Measurements from ENCODE around the gene ING1. TPM values are rescaled to one million over a fixed set of nuclear protein-coding genes. Genes with fewer than 3 reads are reported as not detected.
"Not testable (repeated sequence)": the region's sequence is repeated elsewhere in the genome, so short reads cannot be mapped to it uniquely, and the experiment has no call there.

ING1 gene
- 7.8 TPM for total RNA-seq
- long read RNA-seq, full-length matches to known transcripts = 7 of 7 reads
- long read RNA-seq, partial matches to known transcripts = 0 of 7 reads
- long read RNA-seq, other reads (novel, unspliced or antisense) = 0 of 7 reads

GRCh38 chr13:110713642-110713952, at the start of gene ING1:
TSS of gene ING1 (plus strand) at chr13:110713700. CDS start at chr13:110714150, 450 bp downstream.
- no peak for ATAC-seq
- intact Hi-C loops (cut with DNase I) = loop anchor here (2.0 to 10.0 kb wide), 3 partner anchors 97 to 501 kb away; no protein-coding TSS in a partner anchor
- DNase-seq (ENCODE audit: missing footprints) = no peak

- intact Hi-C loops (cut with DNase I) = no loop called here
- ATAC-seq (no peak), DNase-seq (ENCODE audit: missing footprints) (no peak)
Measured at GRCh38 chr13:110664041-110664440, 49.5 kb upstream of the ING1 start.

- intact Hi-C loops (cut with DNase I) = no loop called here
- DNase-seq (ENCODE audit: missing footprints) = no peak
- no peak for ATAC-seq
Measured at GRCh38 chr13:110664673-110665072, 48.8 kb upstream of the ING1 start.

GRCh38 chr13:110665491-110666254, 47.8 kb upstream of the ING1 start:
- peak; percentile 42 for ATAC-seq
- no peak for DNase-seq (ENCODE audit: missing footprints)
- intact Hi-C loops (cut with DNase I) = no loop called here

- ATAC-seq (no peak), DNase-seq (ENCODE audit: missing footprints) (no peak)
- intact Hi-C loops (cut with DNase I) = no loop called here
Measured at GRCh38 chr13:110666255-110666533, 47.3 kb upstream of the ING1 start.

- no peak for ATAC-seq
- intact Hi-C loops (cut with DNase I) = no loop called here
- DNase-seq (ENCODE audit: missing footprints) = no peak
Measured at GRCh38 chr13:110669036-110669435, 44.5 kb upstream of the ING1 start.

GRCh38 chr13:110669814-110670213, 43.7 kb upstream of the ING1 start:
- intact Hi-C loops (cut with DNase I); ATAC-seq; DNase-seq (ENCODE audit: missing footprints): not testable (repeated sequence)

- ATAC-seq = peak; percentile 54
- intact Hi-C loops (cut with DNase I) = no loop called here
- DNase-seq (ENCODE audit: missing footprints) = no peak
Measured at GRCh38 chr13:110676595-110677587, 36.6 kb upstream of the ING1 start.

- DNase-seq (ENCODE audit: missing footprints) (no peak), ATAC-seq (no peak)
- intact Hi-C loops (cut with DNase I) = no loop called here
Measured at GRCh38 chr13:110677731-110678545, 35.6 kb upstream of the ING1 start.

- intact Hi-C loops (cut with DNase I) = no loop called here
- no peak for DNase-seq (ENCODE audit: missing footprints)
- no peak for ATAC-seq
Measured at GRCh38 chr13:110680852-110681251, 32.6 kb upstream of the ING1 start.

GRCh38 chr13:110681868-110682550, 31.5 kb upstream of the ING1 start:
- ATAC-seq (no peak), DNase-seq (ENCODE audit: missing footprints) (no peak)
- intact Hi-C loops (cut with DNase I) = no loop called here

- no peak for ATAC-seq
- intact Hi-C loops (cut with DNase I) = no loop called here
- no peak for DNase-seq (ENCODE audit: missing footprints)
Measured at GRCh38 chr13:110682746-110683145, 30.8 kb upstream of the ING1 start.

GRCh38 chr13:110683203-110683883, 30.2 kb upstream of the ING1 start:
- ATAC-seq (no peak), DNase-seq (ENCODE audit: missing footprints) (no peak)
- intact Hi-C loops (cut with DNase I) = no loop called here

- DNase-seq (ENCODE audit: missing footprints) = no peak
- no peak for ATAC-seq
- intact Hi-C loops (cut with DNase I) = no loop called here
Measured at GRCh38 chr13:110683921-110684320, 29.6 kb upstream of the ING1 start.

GRCh38 chr13:110684388-110685056, 29.0 kb upstream of the ING1 start:
- ATAC-seq (no peak), DNase-seq (ENCODE audit: missing footprints) (no peak)
- intact Hi-C loops (cut with DNase I) = no loop called here

GRCh38 chr13:110685305-110686020, 28.0 kb upstream of the ING1 start:
- DNase-seq (ENCODE audit: missing footprints) = no peak
- intact Hi-C loops (cut with DNase I) = no loop called here
- no peak for ATAC-seq

GRCh38 chr13:110687736-110688135, 25.8 kb upstream of the ING1 start:
- ATAC-seq (no peak), DNase-seq (ENCODE audit: missing footprints) (no peak)
- intact Hi-C loops (cut with DNase I) = no loop called here
